Sigmoid colon (tissue), 3 donors: ENCODE data around the gene FNDC10.

ENCODE experiments used
- CTCF ChIP-seq, 4 experiments: fragments of 450-650 bp in 3 of 4; fragments of 200-600 bp in 1 of 4; IDR thresholded peaks; one replicate each; pipeline ENCODE4 v1.5.1; 2016 to 2019; ENCODE audit warnings: antibody characterized with exemption in 4 of 4, mild to moderate bottlenecking in 3 of 4, moderate library complexity in 2 of 4
- POLR2A ChIP-seq, 2 donors: fragments of 450-650 bp; IDR thresholded peaks; one replicate each; pipeline ENCODE4 v1.6.1; 2016; ENCODE audit warnings: antibody characterized with exemption in 2 of 2, mild to moderate bottlenecking in 2 of 2, moderate library complexity in 2 of 2

- TF ChIP-seq CTCF (IDR thresholded peaks at IDR 0.05) (no peak), POLR2A (IDR thresholded peaks at IDR 0.05) (no peak)
Measured at GRCh38 chr1:1612104-1612400, 12.1 kb upstream of the FNDC10 start.
